GOT3 (cell line): Measurements from ENCODE around the gene RBM3.

Source experiments
- DNase-seq: peaks from one replicate; lab custom pipeline; 2025; ENCODE audit warnings: mixed read lengths; lab: John Stamatoyannopoulos, UW

The RBM3 gene

DNA sequence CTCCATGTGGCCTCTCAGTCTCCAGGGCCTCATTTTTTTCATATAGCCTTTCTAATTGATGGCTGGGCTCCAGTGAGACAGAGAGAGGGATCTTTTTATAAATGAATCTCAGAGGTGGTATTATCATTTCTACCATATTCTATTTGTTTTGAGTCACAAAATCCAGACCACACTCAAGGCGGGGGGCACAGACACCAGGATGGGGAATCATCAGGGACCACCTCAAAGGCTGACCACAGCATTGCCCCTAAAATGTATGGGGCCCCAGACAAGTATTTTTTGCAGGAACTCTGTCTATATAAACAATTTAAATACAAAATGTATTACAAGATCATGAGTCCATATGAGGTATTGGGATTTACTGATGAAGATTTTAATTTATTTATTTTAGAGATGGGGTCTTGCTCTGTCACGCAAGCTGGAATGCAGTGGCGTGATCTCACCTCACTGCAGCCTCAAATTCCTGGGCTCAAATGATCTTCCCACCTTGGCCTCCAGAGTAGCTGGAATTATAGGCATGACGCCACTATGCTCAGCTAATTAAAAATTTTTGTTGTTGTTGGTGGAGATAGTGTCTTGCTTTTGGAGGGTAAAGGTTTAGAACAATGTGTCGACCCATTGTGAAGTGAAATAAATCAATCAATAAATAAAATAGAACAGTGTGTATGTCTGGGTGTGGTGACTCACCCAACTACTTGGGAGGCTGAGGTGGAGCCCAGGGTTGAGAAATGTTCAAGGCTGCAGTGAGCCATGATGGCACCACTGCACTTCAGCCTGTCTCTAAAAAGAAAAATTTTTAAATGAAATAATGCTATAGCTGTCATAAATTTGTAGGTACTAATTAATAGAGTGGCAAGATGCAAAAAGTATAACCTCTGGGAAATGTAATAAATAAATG, 52.4 kb downstream of the RBM3 start:
- no peak for DNase-seq
